GM12878 (cell line): ENCODE data around the gene STXBP5. TPM values are rescaled to one million over a fixed set of nuclear protein-coding genes. Genes with fewer than 3 reads are reported as not detected.
A peak's percentile ranks its signal among the peaks of the same experiment; 100 is the strongest.

Experiments
- ATAC-seq: fragments of 200-7000 bp; cut with Tn5 transposase; 3 replicates; pipeline ENCODE4 v1.9.1; 2020; ENCODE audit warnings: mild to moderate bottlenecking, moderate library complexity
- BruUV-seq: library from RNA; stranded (reverse); fragments of 400-500 nt; replicated peaks from 2 replicates; lab custom pipeline; 2021; lab: Mats Ljungman, UMichigan
- CTCF ChIA-PET: fragments of 300-600 bp; sonication (Branson Sonifier 250); formaldehyde crosslinking; extraction: SDS; loops from one replicate; lab custom pipeline; 2021; ENCODE audit warnings: inconsistent platforms; lab: Yijun Ruan, JAX
- POLR2A ChIA-PET: fragments of 350-600 bp; formaldehyde crosslinking; extraction: SDS; loops from one replicate; lab custom pipeline; 2021; ENCODE audit warnings: inconsistent platforms; lab: Charles Lee
- RAD21 ChIA-PET: fragments of 300-600 bp; sonication (Branson Sonifier 250); formaldehyde crosslinking; loops from one replicate; lab custom pipeline; 2023; ENCODE audit warnings: antibody characterized with exemption; ENCODE audit not compliant: unreplicated experiment; lab: Charles Lee
- SMC1A ChIA-PET: fragments of 300-600 bp; sonication (Branson Sonifier 250); formaldehyde crosslinking; loops from one replicate; lab custom pipeline; 2023; ENCODE audit not compliant: unreplicated experiment, uncharacterized antibody; lab: Charles Lee
- DNase-seq: peaks from one replicate; pipeline ENCODE4 v3.0.0-alpha.2; 2011; ENCODE audit warnings: low read depth, low spot score
- FAIRE-seq: peaks from 3 replicates; lab custom pipeline; 2011; peaks lifted over from hg19 to GRCh38; lab: Jason Lieb, UNC
- H2AFZ ChIP-seq: 2 replicates; pipeline ENCODE4 v1.6.0; 2011; ENCODE audit warnings: low read depth, low read length, control low read depth; ENCODE audit not compliant: control insufficient read depth
- H3K27ac ChIP-seq: 2 replicates; pipeline ENCODE4 v1.5.1; 2011; ENCODE audit warnings: control low read depth; ENCODE audit not compliant: control insufficient read depth, insufficient read depth
- H3K27me3 ChIP-seq, 2 experiments: replicated peaks in 1 of 2; 2 replicates each; pipeline versions ENCODE4 v1.6.0 to v1.6.1; 2011; ENCODE audit warnings: low read length in 1 of 2; ENCODE audit not compliant: control insufficient read depth in 2 of 2, insufficient read depth in 2 of 2
- H3K36me3 ChIP-seq, 2 experiments: 2 replicates each; pipeline ENCODE4 v1.5.1; 2011; ENCODE audit warnings: low read length in 1 of 2; ENCODE audit not compliant: control insufficient read depth in 2 of 2, insufficient read depth in 2 of 2
- H3K4me1 ChIP-seq: 2 replicates; pipeline ENCODE4 v1.6.1; 2011; ENCODE audit warnings: mild to moderate bottlenecking, low read length, moderate library complexity, mixed read lengths; ENCODE audit not compliant: control insufficient read depth, insufficient read depth
- H3K4me2 ChIP-seq: 2 replicates; pipeline ENCODE4 v1.6.0; 2011; ENCODE audit warnings: control low read depth; ENCODE audit not compliant: control insufficient read depth, insufficient read depth
- H3K4me3 ChIP-seq: fragments of 200-600 bp; sonication (generic); 2 replicates; pipeline ENCODE4 v1.5.1; 2016
- H3K79me2 ChIP-seq: 2 replicates; pipeline ENCODE4 v1.6.0; 2011; ENCODE audit warnings: low read length; ENCODE audit not compliant: control insufficient read depth, insufficient read depth
- H3K9ac ChIP-seq: 2 replicates; pipeline ENCODE4 v1.8.0; 2011; ENCODE audit warnings: low read length, control low read depth, mixed read lengths; ENCODE audit not compliant: control insufficient read depth, insufficient read depth
- H3K9me3 ChIP-seq: replicated peaks from 3 replicates; pipeline ENCODE4 v1.5.1; 2011; ENCODE audit warnings: mild to moderate bottlenecking, low read length; ENCODE audit not compliant: control insufficient read depth, insufficient read depth
- H4K20me1 ChIP-seq: 2 replicates; pipeline ENCODE4 v1.6.0; 2011; ENCODE audit not compliant: control insufficient read depth, insufficient read depth
- ESRRA ChIP-seq: IDR thresholded peaks from 2 replicates; pipeline ENCODE4 v1.6.1; 2012; ENCODE audit warnings: mild to moderate bottlenecking, low read length, improper control_type of control experiment
- GABPA ChIP-seq: IDR thresholded peaks from 2 replicates; pipeline ENCODE4 v1.6.1; 2014; ENCODE audit warnings: antibody characterized with exemption, low read depth, mild to moderate bottlenecking, inconsistent platforms
- JUNB ChIP-seq: IDR thresholded peaks from 2 replicates; pipeline ENCODE4 v1.6.1; 2016; ENCODE audit warnings: antibody characterized with exemption, mild to moderate bottlenecking
- MXI1 ChIP-seq: fragments of 150-350 bp; IDR thresholded peaks from 2 replicates; pipeline ENCODE4 v1.6.1; 2011; ENCODE audit warnings: low read depth, mild to moderate bottlenecking, inconsistent platforms, low read length, improper control_type of control experiment
- MYC ChIP-seq: IDR thresholded peaks from 2 replicates; pipeline ENCODE4 v1.6.1; 2011; ENCODE audit warnings: mild to moderate bottlenecking, low read length, moderate library complexity, inconsistent platforms; ENCODE audit not compliant: insufficient read depth, insufficient replicate concordance, insufficient read length, severe bottlenecking
- NFIC ChIP-seq: IDR thresholded peaks from 2 replicates; pipeline ENCODE4 v1.6.1; 2012; ENCODE audit warnings: low read depth, mild to moderate bottlenecking, inconsistent platforms, low read length, moderate library complexity
- SPI1 ChIP-seq: IDR thresholded peaks from 2 replicates; pipeline ENCODE4 v1.6.1; 2011; ENCODE audit warnings: low read depth, mild to moderate bottlenecking, low read length, moderate library complexity, borderline replicate concordance; ENCODE audit not compliant: insufficient read depth
- SREBF1 ChIP-seq: IDR thresholded peaks from 2 replicates; pipeline ENCODE4 v1.6.1; 2012; ENCODE audit warnings: mild to moderate bottlenecking, low read length
- WGBS: methylation state at CpG from one replicate; pipeline ENCODE4 v1.1.6; 2016; ENCODE audit warnings: low lambda C conversion rate; ENCODE audit not compliant: insufficient replicate concordance, insufficient coverage; ENCODE audit errors: missing lambda C conversion rate; 5-methylcytosine and 5-hydroxymethylcytosine counted together
- in situ Hi-C: fragments of 300-500 bp; cut with MboI; formaldehyde crosslinking; loops from 9 replicates; pipeline ENCODE4 v1.14.3; 2018; ENCODE audit warnings: mixed read lengths
- intact Hi-C: fragments of 100-400 bp; cut with micrococcal nuclease; formaldehyde crosslinking; loops from one replicate; pipeline ENCODE4 v1.14.2; 2022; ENCODE audit not compliant: unreplicated experiment
- polyA plus RNA-seq, 11 experiments: library from polyadenylated mRNA; depleted of rRNA in 4 of 11; unstranded in 6 of 11; stranded (reverse) in 5 of 11; fragments of >200 nt; fragmentation: Nextera tagmentation in 4 of 11; fragmentation: Illumina TruSeq in 1 of 11; extraction: Ambion mirVana in 4 of 11; extraction: Trizol in 1 of 11; gene quantifications; 1 replicate in 1 of 11; 2 replicates in 10 of 11; pipeline versions ENCODE4 v1.2.1 to v1.2.3, GENCODE V29; 2011 to 2016; ENCODE audit warnings: inconsistent platforms in 2 of 11, missing spikeins in 2 of 11, low read depth in 1 of 11
- total RNA-seq, 4 experiments: library from RNA; depleted of rRNA in 3 of 4; stranded (reverse); fragments of >200 nt in 3 of 4; fragmentation: Illumina TruSeq in 1 of 4; extraction: Trizol in 1 of 4; gene quantifications; 2 replicates each; pipeline versions ENCODE4 v1.2.1 to v1.2.3, GENCODE V29; 2013 to 2021

STXBP5 gene
- total and polyA plus RNA-seq, 10 of the 15 experiments (the other 5 are each of a cell fraction or from before 2014, with no cell fraction given) = 1.4 to 13.2 (median 8.4) TPM

DNA sequence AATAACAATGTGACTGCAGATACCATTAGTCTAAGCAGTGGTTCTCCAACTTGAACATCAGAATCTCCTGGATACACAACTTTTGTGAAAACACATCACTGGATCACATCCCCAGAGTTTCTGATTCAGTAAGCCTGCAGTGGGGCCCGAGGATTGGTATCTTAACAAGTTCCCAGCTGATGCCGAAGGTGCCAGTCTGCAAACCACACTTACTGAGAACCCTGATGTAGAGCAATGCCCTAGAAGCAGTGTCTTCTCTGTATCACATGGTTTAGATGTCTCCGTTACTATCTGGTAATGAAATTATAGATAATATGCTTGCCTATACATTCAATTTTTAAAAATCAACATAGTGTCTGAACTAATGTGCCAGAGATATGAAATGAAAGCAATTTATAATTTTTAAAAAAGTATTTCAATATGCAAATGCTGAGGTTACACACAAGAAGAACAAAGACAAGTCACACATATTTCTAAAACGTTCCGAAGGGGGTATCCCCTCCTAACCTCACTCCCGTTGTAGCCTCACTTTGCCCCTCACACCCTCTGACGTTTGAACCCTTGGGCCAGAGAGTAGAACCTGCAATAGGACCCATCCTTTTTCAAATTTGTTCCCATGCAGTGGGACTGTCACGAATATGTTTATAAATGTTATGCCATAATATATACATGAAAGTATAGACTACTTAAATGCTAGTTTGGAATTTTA lies 188.9 kb downstream of the STXBP5 start:
- WGBS = 50% methylated on average over 8 of the region's 8 CpGs
- Histone ChIP-seq H2AFZ (no peak overlapping the region), H3K4me1 (no peaks in the 10 kb centered on the region), H3K27me3 (no peaks in the 10 kb centered on the region), H3K4me2 (no peak overlapping the region), H3K36me3 (no peaks in the 10 kb centered on the region), H3K27ac (no peak overlapping the region), H4K20me1 (no peaks in the 10 kb centered on the region), H3K4me3 (no peak overlapping the region), H3K79me2 (no peaks in the 10 kb centered on the region), H3K9me3 (no peaks in the 10 kb centered on the region), H3K9ac (no peak overlapping the region)
- intact Hi-C loops = loop anchor here (10.0 kb wide), 2 partner anchors 582 to 1072 kb away; no protein-coding TSS in a partner anchor
- TF ChIP-seq SREBF1 (no peak), ESRRA (no peak), NFIC (no peak), JUNB (no peak), MXI1 (no peak), GABPA (no peak), SPI1 (no peak), MYC (no peak)
- RAD21 ChIA-PET = no interaction called here
- in situ Hi-C loops = no loop called here
- SMC1A ChIA-PET = no interaction called here
- DNase-seq (no peak), FAIRE-seq (no peak), ATAC-seq (peak; percentile 56)
- CTCF ChIA-PET = interaction anchor here (1.1 kb wide), 1 partner anchor 772 kb away, joined by 3 read pairs; no protein-coding TSS in a partner anchor
- BruUV-seq = no TSS peak
- POLR2A ChIA-PET = no interaction called here
